Esophagus squamous epithelium (tissue), 4 donors: ENCODE data around the gene OPCML.

Experiments used
- POLR2A ChIP-seq, 4 donors: fragments of 450-650 bp; IDR thresholded peaks; one replicate each; pipeline ENCODE4 v1.6.1; 2017; ENCODE audit warnings: antibody characterized with exemption in 4 of 4, mild to moderate bottlenecking in 4 of 4, moderate library complexity in 3 of 4
- TF ChIP-seq, protein P1 (sequence below), 6 experiments: fragments of 450-650 bp in 4 of 6; fragments of 200-600 bp in 2 of 6; sonication (generic) in 2 of 6; IDR thresholded peaks; one replicate each; pipeline ENCODE4 v1.5.1; 2016 to 2019; ENCODE audit warnings: antibody characterized with exemption in 6 of 6, mild to moderate bottlenecking in 4 of 6, moderate library complexity in 4 of 6

DNA sequence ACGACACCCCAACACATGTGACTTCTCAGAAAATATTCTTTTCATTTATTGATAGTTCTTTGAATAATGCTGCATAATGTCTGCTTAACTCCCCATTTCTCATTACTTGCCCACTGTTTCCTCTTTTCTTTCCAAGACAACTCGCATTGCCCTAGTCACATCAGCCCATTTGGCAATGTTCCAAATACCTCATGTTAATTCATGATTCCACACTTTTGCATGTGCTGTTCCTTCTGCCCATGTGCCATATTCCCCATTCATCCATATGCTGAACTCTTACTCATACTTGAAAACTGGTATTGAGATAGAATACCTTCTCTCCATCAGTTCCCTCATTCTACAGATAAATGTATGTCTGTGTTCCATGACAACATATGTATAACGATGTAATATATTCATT lies 993.7 kb downstream of the OPCML start:
- no peak for TF ChIP-seq POLR2A (IDR thresholded peaks at IDR 0.05)
- TF ChIP-seq, protein P1, sequence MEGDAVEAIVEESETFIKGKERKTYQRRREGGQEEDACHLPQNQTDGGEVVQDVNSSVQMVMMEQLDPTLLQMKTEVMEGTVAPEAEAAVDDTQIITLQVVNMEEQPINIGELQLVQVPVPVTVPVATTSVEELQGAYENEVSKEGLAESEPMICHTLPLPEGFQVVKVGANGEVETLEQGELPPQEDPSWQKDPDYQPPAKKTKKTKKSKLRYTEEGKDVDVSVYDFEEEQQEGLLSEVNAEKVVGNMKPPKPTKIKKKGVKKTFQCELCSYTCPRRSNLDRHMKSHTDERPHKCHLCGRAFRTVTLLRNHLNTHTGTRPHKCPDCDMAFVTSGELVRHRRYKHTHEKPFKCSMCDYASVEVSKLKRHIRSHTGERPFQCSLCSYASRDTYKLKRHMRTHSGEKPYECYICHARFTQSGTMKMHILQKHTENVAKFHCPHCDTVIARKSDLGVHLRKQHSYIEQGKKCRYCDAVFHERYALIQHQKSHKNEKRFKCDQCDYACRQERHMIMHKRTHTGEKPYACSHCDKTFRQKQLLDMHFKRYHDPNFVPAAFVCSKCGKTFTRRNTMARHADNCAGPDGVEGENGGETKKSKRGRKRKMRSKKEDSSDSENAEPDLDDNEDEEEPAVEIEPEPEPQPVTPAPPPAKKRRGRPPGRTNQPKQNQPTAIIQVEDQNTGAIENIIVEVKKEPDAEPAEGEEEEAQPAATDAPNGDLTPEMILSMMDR (IDR thresholded peaks at IDR 0.05): no peak
